ENCODE data around the gene INSC.

DNA sequence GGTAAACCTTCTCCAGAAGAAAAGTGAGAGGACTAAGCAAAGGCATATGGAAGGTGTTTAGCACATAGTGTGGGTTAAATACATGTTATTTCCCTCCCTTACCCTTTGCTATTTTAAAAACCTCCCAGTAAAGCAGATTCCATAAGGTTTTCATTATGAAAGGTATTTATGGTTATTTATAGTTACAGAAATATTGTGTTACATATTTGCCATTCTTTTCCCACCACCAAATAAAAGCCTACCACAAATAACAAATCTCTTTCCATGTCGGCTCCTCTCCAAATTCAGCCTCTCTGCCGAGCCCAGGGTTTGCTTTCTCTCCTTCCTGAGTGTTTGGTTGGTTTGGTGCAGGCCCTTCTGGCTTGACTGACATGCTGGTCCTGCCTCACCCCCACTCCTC is 64.4 kb downstream of the INSC start:
- no peak for TF ChIP-seq CTCF (IDR thresholded peaks at IDR 0.05)
- TF ChIP-seq POLR2A (IDR thresholded peaks at IDR 0.05) = no peak

Data from ovary (tissue), 3 donors.